Tibial nerve (tissue), 3 donors: ENCODE measurements around the gene COG1.

Experiments
- CTCF ChIP-seq, 5 experiments: fragments of 200-600 bp in 3 of 5; fragments of 450-650 bp in 2 of 5; sonication (generic) in 3 of 5; IDR thresholded peaks; one replicate each; pipeline ENCODE4 v1.5.1; 2016 to 2019; ENCODE audit warnings: antibody characterized with exemption in 5 of 5, mild to moderate bottlenecking in 3 of 5, moderate library complexity in 2 of 5
- POLR2A ChIP-seq, 2 donors: fragments of 450-650 bp; IDR thresholded peaks; one replicate each; pipeline ENCODE4 v1.6.1; 2017; ENCODE audit warnings: antibody characterized with exemption in 2 of 2, mild to moderate bottlenecking in 2 of 2, moderate library complexity in 2 of 2

- TF ChIP-seq CTCF (IDR thresholded peaks at IDR 0.05) (peak in 1 of 5 experiments; percentile 23), POLR2A (IDR thresholded peaks at IDR 0.05) (no peak)
Measured at GRCh38 chr17:73192206-73192893, 505 bp upstream of the COG1 start.
